GM19468 (cell line): ENCODE data around the gene RASSF4.
A peak's percentile ranks its signal among the peaks of the same experiment; 100 is the strongest.

Source experiments
- ATAC-seq: cut with Tn5 transposase; IDR thresholded peaks from one replicate; pipeline ENCODE4 v1.9.1; 2021; ENCODE audit warnings: mild to moderate bottlenecking, moderate library complexity, moderate number of reproducible peaks; ENCODE audit not compliant: unreplicated experiment; ENCODE audit errors: extremely low read depth

RASSF4 gene

DNA sequence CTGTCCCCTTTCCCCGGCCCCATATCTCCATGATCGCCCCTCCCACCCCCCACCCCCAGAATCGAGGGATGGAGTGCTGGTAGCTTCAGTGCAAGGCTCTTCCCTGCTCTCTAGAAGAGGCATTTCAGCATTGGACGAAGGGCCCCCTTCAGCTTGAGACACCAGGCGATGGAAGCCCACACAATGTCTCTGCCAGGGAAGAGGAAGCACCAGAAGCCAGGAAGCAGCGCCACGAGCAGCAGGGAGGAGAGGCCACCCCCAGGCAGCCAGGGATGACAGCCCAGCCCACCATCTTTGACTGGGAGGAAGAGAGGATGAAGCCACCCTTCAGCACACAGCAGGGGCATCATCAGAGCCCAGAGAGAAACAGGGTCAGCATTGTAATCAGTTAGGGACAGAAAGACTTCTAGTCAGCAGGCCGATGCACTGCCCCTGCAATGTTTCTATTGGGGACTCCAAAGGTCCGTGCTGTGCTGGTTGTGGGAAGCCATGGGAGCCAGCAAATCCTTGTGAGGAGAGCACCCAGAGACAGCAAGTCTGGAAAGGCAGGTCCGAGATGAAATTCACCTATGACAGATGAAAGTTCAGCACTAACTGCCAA is 32.8 kb upstream of the RASSF4 start:
- no peak for ATAC-seq

DNA sequence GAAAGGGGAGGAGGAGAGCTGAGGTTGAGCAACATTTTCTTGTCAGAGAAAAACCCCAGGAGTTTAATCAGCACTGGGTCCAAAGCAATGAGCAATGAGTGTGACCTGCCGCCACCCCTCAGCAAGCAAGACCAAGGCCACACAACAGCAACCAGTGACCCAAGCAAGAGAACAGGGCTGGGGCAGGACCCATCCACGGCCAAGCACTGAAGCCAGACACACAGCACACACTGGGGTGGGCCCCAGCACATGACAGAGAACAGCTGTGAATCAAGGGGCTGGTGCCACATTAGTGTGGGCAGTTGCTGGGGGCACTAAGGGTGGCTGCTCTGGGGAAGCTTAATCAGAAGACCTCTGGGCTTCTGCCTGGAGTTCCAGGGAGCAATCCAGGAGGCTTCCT is 32.2 kb upstream of the RASSF4 start:
- no peak for ATAC-seq

DNA sequence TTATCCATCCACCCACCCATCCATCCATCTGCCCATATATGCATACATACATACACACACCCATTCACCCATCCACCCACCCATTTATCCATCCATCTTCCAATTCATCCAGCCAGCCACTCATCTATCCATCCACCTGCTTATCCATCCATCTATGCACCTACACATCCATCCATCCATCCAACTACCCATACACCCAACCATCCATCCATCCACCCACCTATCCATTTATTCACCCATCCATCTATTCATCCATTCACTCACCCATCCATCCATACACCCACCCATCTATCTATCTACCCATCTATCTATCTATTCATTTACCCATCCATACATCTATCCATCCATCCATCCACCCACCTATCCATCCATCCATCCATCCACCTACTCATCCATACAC is 31.1 kb upstream of the RASSF4 start:
- ATAC-seq = no peak

DNA sequence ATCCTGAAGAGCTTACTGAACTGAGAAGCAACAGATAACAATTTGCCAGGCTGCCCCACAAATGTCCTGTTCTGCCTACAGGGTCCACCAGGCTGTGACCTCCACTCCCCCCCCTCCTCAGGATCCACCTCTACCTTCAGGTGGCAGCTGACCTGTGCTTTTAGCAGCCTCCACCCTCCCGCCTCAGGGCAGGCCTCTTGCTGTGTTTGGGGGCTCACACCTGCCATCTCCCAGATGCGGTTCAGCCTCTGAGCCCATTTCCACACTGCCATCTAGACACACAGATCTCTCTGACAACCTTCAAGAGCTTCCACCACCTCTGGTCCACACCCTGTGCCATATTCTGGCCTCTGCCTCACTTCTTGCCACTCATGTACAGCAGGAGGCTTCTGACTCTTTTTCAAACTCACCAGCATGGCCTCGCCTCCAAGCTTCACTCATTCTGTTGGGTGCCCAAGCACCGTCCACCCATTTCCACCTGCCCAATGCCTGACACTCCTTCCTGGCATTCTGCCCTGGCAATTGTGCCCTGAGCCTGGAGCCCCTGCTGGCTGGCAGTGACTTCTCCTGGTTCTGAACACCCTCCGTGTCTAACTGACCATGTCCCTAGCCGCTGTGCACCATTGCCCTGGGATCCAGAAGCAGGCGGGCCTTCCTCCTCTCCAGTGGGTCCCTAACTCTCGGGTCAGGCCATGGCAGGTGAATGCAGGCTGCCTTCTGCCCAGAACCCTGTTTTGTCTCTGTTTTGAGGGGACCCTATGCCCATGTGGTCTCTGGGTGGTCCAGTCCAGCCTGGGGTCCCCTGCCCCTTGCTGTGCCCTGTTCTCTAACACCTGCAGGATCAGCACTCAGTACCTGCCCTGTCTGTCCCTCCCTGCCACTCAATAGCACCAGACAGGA is 30.0 kb upstream of the RASSF4 start:
- ATAC-seq = no peak

DNA sequence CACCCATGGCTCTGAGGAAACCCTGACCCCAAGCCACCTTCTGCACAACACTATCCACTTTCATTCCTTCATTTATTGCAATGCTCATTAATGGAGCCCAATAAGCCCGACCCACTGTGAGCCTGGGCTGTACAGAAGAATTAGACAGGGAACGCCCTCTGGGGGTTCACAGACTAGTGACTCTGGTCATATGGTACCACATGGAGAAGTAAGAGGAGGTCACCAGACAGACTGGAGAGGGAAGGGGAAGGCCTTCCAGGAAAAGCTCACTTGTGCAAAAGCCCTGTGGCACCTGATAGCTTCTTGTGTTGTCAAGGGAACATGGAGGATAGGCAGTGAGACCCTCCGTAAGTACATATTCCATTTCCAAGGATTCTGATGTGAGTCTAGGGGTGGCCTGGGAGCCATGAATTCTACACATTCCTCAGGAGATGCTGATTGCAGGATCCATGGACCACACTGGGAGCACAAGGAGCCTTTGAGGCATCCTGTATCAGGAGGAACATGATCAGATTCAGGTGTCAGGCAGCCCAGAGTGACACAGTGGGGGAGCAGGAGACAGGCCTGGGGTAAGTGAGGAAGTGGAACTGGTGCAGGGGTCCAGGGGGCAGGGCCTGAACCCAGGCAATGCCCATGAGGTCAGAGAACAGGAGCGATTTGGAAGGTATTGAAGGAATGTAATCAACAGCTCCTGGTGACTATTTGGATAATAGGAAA is 28.5 kb upstream of the RASSF4 start:
- no peak for ATAC-seq

DNA sequence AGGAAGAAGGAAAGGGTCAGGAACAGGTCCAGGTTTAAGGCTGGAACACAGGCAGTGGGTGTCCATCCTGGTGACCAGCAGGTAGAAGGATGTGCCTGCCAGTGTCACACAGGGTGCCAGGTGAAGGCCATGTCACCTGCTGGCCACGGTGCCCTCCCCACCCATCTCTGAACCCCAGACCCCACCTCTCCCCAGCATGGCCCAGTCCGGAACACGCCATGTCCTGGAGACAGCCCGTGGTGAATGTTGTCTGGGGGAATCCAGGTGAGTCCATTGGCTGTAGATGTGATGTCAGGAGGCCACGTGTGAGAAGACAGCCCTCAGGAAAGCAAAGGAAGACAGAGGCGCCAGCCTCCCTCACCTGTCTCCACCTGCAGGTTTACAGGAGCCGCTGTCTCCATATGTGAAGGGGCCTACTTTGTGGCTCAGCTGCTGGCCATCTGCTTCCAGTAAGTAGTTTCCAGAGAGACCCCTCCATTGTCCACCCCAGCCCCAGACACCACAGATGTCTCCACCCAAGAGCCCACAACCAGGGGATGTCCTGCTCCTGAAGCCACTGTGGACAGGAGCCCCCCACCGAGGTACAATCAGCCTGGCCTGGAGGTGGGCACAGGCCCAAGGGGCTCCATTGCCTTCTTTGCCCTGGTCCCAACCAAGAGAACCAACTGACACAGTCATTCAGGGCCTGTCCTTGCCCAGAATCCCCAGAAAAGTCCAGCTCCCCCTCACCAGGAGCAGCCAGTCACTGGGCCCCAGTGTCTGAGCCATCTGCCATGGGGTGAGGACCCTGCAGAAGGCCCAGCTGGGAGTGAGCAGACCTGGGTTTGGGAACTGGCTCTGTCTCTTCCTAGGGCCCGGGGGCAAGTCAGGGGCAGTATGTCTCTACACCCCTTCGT is 27.7 kb upstream of the RASSF4 start:
- no peak for ATAC-seq

DNA sequence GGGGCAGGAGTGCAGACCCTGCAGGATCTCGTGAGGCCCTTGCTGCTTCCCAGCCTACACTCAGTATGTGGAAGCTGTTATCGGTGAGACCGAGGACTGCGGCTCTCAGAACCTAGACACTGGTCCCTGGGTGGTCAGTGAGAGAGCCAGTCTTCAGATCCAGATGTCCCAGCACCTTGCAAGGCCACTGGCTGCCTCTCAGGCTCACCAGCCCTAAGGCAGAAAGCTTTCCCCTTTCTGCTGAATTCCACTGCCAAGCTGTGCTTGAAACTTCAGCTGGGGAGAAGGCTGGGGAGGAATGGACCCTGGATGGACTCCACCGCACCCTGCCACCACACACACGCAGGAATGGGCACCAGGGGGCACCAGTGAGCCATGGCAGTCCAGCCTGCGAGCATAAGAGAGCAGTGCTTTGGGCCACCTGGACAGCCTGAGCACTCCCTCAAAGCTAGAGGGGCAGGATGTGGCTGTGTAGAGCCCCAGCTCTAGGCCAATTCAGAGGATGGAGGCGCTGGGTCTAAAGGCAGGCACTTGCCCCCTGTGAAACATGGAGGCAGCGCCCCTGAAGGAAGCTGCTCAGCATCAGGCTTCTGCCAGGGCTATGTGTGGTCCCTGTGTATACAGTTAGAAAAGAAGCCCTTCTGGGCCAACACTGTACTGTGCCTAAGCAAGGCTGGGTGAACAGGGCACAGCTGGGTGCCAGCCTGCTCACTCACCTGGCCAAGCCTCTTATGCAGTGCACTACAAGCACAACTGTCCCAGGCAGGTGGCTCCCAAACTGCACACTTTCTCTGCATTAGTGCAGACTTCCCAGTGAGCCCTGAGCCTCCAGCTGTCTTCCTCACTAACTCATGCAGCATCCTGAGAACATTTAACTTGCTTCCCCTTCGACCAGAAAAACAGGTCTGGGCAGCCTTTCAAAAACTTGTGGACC is 26.8 kb upstream of the RASSF4 start:
- peak; percentile 89 for ATAC-seq

DNA sequence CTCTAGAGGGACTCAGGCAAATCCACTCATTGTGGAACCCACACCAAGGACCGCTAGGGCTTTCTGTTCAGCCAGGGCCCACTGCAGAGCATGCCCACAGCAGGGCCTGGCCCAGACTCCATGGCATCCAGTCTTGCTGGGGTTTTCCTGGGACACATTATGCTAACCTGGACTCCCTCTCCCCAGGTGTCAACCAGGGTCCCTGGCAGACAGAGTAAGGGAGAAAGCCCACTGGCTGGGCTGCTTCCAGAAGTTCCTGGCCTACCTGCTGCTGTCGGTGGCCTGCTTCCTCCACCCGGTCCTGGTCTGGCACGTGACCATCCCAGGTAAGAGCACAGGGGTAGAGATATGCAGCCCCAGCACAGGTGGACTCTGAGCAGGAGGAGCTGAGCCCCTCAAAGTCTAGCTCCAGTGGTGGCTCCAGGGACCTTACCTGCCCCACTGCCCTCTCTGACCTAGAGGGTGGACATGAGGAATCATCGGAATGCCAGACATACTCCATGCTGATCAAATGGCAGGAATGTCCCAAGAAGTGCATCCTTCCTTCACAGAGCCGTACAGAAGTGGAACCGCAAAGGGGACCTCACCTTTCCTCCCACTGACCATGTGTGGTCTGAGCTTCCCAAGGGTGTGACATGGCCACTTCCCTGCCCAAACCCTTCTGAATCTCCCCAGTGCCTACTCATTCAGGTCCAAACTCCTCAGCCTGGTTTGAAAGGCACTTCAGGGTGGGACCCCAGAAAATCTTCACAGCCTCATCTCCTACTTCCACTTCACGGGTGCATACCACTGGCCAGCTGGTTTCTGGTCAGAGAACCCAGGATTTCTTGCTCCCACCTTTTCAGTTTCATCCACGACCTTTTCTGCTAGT is 25.9 kb upstream of the RASSF4 start:
- no peak for ATAC-seq

DNA sequence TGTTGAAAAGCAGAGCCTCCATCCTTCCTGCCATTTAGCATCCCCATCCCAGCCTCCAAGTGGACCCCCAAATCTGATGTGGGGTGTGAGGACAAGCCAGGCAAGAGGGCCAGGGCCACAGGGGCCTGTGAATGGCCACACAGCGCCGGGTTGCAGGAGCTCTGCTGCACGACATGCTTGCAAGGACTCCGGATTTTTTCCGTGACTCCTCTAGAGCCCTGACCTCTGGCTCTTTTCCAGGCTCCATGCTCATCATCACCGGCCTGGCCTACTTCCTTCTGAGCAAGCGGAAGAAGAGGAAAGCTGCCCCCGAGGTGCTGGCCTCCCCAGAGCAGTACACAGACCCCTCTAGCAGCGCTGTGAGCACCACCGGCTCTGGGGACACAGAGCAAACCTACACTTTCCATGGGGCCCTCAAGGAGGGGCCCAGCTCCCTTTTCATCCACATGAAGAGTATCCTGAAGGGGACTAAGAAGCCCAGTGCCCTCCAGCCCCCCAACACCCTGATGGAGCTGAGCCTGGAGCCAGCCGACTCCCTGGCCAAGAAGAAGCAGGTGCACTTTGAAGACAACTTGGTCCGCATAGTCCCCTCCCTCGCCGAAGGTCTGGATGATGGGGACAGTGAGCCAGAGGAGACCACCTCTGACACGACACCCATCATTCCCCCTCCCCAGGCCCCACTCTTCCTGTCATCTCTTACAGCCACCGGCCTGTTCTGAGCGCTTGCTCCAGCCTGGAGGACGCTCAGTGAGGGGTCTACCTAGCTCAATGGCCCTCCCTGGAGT is 25.0 kb upstream of the RASSF4 start:
- ATAC-seq = no peak

DNA sequence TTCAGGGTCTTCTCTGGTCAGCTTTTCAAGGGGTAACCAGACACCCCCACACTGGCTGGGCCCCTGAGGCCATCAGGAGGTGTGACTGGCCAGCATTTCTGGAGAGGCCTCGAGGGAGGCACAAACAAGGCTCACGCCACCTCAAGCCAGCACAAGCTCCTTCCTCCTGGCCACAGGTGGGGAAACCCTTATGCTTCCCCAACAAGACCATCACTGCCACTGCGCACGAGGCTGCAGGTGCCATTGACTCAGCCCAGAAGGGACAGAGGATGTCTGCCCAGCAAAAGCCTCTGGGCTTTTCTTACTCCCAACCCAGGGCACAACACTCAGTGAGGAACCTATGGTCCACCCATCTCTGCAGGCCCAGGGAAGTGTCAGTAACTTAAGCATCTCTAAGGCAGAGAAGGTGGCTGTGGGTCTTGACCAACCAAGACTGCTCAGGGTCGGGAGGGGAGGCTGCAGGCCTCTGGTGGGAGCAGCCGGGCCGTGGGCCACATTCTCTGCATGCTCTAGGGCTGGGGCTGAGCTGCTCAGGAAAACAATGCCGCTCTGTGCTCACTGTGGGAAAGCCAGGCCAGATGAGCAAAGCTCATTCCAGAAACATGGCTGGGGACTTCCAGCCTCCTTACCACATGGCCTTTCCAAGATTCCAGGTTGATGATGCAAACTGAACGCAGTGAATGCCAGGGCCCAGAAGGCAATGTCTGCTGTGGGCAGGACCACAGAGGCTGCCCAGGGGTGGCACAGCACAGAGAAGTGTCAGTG is 24.2 kb upstream of the RASSF4 start:
- ATAC-seq = no peak

DNA sequence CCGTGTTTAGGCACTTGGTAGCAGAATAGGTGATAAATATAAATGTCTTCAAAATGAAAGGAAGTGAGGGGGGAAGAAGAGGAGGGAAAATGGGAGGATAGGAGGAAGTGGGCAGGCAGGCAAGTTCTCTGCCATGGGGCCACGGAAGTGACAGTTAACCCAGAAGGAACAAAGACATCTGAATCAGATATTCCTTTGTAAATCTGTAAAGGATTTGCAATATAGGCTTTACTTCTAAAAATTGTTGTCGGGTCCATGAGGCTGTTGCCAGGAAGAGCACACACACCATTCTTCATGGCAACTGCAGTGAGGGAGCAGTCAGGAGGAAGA is 23.7 kb upstream of the RASSF4 start:
- no peak for ATAC-seq

DNA sequence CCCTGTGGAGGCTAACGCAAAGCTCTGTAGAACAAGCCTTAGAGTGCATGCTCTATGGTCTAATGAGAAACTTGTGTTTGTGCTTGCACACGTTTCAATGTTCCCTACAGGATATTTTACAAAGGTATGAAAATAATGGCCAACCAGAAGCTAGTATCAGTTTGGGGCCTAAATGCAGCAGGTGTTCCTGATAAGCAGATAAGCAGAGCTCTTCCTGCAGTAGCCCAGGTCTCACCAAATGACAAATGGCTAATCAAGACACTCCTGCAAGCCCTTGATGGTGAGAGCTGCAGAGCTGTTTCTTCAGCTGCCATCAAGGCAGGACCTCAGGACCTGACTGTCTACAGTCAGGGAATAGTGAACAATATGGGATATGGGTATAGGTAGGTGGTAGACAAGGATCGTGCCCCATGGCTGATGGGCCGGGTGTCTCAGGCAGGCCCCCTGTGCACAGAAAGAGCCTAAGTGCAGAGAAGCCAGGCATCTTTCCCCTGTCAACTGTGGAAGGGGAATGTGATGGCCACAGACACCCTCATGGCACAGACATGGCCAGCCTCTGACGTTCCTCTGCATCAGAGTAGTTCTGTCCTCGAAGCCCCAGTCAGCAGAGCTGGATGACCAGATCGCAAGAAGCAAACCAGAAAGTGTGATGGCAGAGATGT is 23.2 kb upstream of the RASSF4 start:
- no peak for ATAC-seq

DNA sequence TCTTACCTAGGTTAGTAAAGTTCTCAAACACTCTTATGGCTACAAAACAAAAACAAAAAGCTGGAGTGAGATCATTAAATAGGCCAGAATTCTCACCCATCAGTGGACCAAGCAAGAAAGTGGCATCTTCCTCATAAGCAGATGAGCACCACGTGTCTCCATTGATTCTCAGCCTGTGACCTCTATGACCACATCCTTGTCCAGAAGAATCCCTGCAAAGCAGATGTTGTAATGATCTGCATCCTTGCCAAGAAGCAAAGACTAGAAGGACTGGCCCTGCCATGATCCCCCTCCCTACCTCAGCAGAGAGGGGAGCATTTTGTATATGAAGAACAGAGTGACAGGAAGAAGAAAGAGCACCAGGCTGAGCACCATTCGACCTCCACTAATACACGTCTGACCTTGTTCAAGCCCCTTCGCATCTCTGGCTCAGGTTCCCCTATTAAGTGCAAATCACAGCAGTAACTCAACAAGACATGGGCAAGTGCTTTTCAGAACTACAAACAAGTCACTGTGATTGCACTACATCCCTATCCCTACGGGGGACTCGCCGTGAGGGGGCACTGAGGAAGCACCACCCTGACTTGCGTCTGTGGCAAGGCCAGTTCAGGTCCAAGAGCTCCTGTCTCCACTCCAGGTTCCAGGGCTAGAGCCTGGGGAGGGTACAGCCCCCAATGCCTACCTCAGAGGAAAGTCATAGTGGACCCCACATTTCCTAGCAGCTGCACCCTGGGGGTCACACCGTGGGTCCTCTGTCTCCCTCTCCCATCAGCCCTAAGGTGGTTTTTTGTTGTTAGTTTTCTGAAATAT is 22.2 kb upstream of the RASSF4 start:
- no peak for ATAC-seq

DNA sequence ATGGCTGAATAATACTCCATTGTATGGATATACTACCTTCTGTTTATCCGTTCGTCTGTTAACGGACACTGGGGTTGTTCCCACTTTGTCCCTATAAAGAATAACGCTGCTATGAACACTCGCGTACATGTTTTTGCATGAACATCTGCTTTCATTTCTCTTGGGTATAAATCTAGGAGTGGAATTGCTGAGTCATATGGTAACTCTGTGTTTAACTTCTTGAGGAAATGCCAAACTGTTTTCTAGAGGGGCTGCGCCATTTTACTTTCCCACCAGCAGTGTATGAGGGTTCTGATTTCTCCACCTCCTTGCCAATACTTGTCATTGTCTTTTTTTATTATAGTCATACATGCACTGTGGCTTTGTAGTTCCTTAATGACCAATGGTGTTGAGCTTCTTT is 20.6 kb upstream of the RASSF4 start:
- ATAC-seq = no peak

DNA sequence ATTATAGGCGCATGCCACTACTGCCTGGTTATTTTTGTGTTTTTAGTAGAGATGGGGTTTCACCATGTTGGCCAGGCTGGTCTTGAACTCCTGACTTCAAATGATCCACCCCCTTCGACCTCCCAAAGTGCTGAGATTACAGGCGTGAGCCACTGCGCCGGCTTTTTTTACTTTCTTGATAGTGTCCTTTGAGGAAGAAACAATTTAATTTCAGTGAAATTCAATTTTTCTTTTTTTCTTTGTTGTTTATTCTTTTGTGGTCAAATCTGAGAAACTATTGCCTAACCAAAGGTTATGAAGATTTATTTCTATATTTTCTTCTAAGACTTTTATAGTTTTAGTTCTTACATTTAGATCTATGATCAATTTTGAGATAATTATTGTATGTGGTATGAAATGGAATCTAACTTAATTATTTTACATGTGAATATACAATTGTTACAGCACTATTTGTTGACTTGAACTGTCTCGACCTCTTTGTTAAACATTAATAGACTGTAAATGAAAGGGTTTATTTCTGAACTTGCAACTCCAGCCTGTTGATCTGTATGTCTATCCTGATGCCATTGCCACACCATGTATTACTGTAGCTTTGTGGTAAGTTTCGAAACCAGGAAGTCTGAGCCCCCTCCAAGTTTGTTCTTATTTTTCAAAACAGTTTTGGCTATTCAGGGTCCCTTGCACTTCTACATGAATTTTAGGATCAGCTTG is 19.8 kb upstream of the RASSF4 start:
- ATAC-seq = no peak
